GM19193 (cell line): ENCODE results near the gene SOX18.

ENCODE experiments used
- POLR2A ChIP-seq: IDR thresholded peaks from 4 replicates; pipeline ENCODE4 v1.6.1; 2011; ENCODE audit not compliant: insufficient read depth, insufficient read length; ENCODE audit errors: extremely low read depth

The SOX18 gene

GRCh38 chr20:64032706-64033624 lies 16.5 kb downstream of the SOX18 start:
- no peak for TF ChIP-seq POLR2A

- TF ChIP-seq POLR2A, result no peak
Measured at GRCh38 chr20:64031822-64032314, 17.6 kb downstream of the SOX18 start.

- TF ChIP-seq POLR2A, result no peak
Measured at GRCh38 chr20:64030371-64031134, 18.9 kb downstream of the SOX18 start.

- TF ChIP-seq POLR2A, result no peak
Measured at GRCh38 chr20:64029293-64030117, 19.9 kb downstream of the SOX18 start.

GRCh38 chr20:64027981-64028685 lies 21.3 kb downstream of the SOX18 start:
- TF ChIP-seq POLR2A, result no peak

- no peak for TF ChIP-seq POLR2A
Measured at GRCh38 chr20:64025826-64026412, 23.5 kb downstream of the SOX18 start.

GRCh38 chr20:64025101-64025825 lies 24.2 kb downstream of the SOX18 start:
- TF ChIP-seq POLR2A, result no peak

- no peak for TF ChIP-seq POLR2A
Measured at GRCh38 chr20:64024141-64024990, 25.1 kb downstream of the SOX18 start.

GRCh38 chr20:64023361-64024140 lies 25.9 kb downstream of the SOX18 start:
- TF ChIP-seq POLR2A, result no peak

- no peak for TF ChIP-seq POLR2A
Measured at GRCh38 chr20:64022671-64023360, 26.6 kb downstream of the SOX18 start.

GRCh38 chr20:64021124-64021975 lies 28.1 kb downstream of the SOX18 start:
- TF ChIP-seq POLR2A, result no peak
